ENCODE measurements around the gene SLC35A5. TPM values are rescaled to one million over a fixed set of nuclear protein-coding genes. Genes with fewer than 3 reads are reported as not detected.
A peak's percentile ranks its signal among the peaks of the same experiment; 100 is the strongest.

Gene SLC35A5
- total and polyA plus RNA-seq, 2 of the 13 experiments (the other 11 are each of a cell fraction or from before 2014, with no cell fraction given) = 15.5 to 26.5 TPM

DNA sequence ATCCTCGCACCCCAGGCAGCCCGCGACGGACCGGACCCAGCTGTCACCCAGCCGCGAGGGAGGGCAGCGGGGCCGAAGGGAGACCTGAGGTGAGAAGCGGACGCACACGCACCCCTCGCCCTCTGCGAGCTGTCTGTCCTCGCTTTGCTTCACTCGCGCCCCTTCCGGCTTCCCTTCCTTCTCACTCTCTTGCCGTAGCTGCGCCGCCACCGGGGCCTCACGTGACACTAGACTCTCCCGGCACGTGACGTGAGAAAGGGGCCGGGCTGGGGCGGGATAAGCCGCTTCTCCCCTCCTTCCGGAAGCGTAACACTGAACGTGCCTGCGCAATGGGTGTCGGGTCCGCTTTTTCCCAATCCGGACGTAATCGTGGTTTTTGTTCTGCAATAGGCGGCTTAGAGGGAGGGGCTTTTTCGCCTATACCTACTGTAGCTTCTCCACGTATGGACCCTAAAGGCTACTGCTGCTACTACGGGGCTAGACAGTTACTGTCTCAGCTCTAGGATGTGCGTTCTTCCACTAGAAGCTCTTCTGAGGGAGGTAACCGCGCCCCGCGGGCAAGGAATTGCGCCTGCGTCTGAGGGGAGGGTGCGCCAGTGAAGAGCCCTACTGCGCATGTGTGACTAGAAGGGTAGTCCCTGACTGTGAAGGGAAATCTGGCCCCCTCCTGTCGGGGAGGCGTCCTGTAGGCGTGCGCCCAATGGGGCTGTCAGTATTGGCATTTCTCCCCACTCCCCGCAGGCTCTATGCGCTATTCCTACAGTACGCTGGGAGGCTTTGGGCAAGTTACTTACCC, at the start of gene SLC35A5, which contains the start of gene ATG3 (continued):
- TF ChIP-seq NFE2L2 (IDR thresholded peaks at IDR 0.05; ENCODE audit: low read length) (no peak), MIXL1 (CRISPR knock-in tag; IDR thresholded peaks at IDR 0.05) (no peak), ZNF329 (CRISPR knock-in tag; IDR thresholded peaks at IDR 0.05; ENCODE audit: low read depth) (peak; percentile 88; the same call in 1 of the 2 replicates), CHD4 (IDR thresholded peaks at IDR 0.05; ENCODE audit: borderline replicate concordance, low read length) (no peak; the same call in 1 of the 2 replicates), ZNF776 (CRISPR knock-in tag; IDR thresholded peaks at IDR 0.05) (0 out of 2 replicates have a peak, but pooled peaks have one; percentile 1), ZFP36L2 (CRISPR knock-in tag; IDR thresholded peaks at IDR 0.05) (no peak), NBN (conservative IDR thresholded peaks at IDR 0.05) (no peak), LCORL (IDR thresholded peaks at IDR 0.05) (no peak), LCORL (CRISPR knock-in tag; IDR thresholded peaks at IDR 0.05) (no peak; the same call in 1 of the 2 replicates), SYNCRIP (IDR thresholded peaks at IDR 0.05; ENCODE audit: insufficient read depth, low read depth, low read length) (no peak), FOXA1 (IDR thresholded peaks at IDR 0.05) (no peak), FOXA1 (CRISPR knock-in tag; IDR thresholded peaks at IDR 0.05) (peak; percentile 6), ZHX2 (IDR thresholded peaks at IDR 0.05; ENCODE audit: low read depth) (peak; percentile 65; the same call in 1 of the 2 replicates), ZHX2 (CRISPR knock-in tag; IDR thresholded peaks at IDR 0.05; ENCODE audit: borderline replicate concordance) (no peak), ZNF136 (CRISPR knock-in tag; IDR thresholded peaks at IDR 0.05; ENCODE audit: low read depth) (no peak), ZNF512 (CRISPR knock-in tag; IDR thresholded peaks at IDR 0.05) (no peak)
- TF ChIP-seq, protein P1, sequence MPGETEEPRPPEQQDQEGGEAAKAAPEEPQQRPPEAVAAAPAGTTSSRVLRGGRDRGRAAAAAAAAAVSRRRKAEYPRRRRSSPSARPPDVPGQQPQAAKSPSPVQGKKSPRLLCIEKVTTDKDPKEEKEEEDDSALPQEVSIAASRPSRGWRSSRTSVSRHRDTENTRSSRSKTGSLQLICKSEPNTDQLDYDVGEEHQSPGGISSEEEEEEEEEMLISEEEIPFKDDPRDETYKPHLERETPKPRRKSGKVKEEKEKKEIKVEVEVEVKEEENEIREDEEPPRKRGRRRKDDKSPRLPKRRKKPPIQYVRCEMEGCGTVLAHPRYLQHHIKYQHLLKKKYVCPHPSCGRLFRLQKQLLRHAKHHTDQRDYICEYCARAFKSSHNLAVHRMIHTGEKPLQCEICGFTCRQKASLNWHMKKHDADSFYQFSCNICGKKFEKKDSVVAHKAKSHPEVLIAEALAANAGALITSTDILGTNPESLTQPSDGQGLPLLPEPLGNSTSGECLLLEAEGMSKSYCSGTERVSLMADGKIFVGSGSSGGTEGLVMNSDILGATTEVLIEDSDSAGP (CRISPR knock-in tag; IDR thresholded peaks at IDR 0.05; ENCODE audit: borderline replicate concordance) = peak; percentile 90; the same call in 1 of the 2 replicates
- TF ChIP-seq, protein P2, sequence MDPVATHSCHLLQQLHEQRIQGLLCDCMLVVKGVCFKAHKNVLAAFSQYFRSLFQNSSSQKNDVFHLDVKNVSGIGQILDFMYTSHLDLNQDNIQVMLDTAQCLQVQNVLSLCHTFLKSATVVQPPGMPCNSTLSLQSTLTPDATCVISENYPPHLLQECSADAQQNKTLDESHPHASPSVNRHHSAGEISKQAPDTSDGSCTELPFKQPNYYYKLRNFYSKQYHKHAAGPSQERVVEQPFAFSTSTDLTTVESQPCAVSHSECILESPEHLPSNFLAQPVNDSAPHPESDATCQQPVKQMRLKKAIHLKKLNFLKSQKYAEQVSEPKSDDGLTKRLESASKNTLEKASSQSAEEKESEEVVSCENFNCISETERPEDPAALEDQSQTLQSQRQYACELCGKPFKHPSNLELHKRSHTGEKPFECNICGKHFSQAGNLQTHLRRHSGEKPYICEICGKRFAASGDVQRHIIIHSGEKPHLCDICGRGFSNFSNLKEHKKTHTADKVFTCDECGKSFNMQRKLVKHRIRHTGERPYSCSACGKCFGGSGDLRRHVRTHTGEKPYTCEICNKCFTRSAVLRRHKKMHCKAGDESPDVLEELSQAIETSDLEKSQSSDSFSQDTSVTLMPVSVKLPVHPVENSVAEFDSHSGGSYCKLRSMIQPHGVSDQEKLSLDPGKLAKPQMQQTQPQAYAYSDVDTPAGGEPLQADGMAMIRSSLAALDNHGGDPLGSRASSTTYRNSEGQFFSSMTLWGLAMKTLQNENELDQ (CRISPR knock-in tag; IDR thresholded peaks at IDR 0.05; ENCODE audit: borderline replicate concordance) = no peak

Data from HepG2 (cell line).